ENCODE measurements around the gene PDCD10.

GRCh38 chr3:167723025-167723512 is 11.6 kb downstream of the PDCD10 start:
- no peak for TF ChIP-seq CTCF (IDR thresholded peaks at IDR 0.05; ENCODE audit: poor library complexity)
- no peak for TF ChIP-seq EZH2 (IDR thresholded peaks at IDR 0.05; ENCODE audit: borderline replicate concordance)
